ENCODE results near the gene CLEC7A.

Gene CLEC7A

DNA sequence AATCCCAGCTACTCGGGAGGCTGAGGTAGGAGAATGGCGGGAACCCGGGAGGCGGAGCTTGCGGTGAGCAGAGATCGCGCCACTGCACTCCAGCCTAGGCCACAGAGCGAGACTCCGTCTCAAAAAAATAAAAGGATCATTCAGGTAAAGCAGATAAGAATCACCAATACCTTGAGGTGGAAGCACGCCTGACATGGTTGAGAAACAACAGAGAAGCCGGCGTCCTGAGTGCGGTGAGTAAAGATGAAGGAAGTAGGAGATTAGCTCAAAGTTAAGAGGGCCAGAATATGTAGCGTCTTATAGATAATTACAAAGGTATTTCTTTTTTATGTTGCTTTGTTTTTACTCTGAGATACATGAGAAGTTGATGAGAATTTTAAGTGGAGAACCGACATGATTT lies 14.7 kb downstream of the CLEC7A start:
- Histone ChIP-seq H3K36me3 (ENCODE audit: control insufficient read depth, insufficient read depth, low read length) (no peaks in the 10 kb centered on the region), H3K4me3 (replicated peaks; ENCODE audit: low read depth, low read length) (no peak overlapping the region), H3K27me3 (replicated peaks; ENCODE audit: control insufficient read depth, insufficient read depth, low read length) (no peaks in the 10 kb centered on the region; the same call in 1 of the 2 replicates)
- no peak for DNase-seq (ENCODE audit: extremely low read depth, insufficient read length)
- TF ChIP-seq, protein P1, sequence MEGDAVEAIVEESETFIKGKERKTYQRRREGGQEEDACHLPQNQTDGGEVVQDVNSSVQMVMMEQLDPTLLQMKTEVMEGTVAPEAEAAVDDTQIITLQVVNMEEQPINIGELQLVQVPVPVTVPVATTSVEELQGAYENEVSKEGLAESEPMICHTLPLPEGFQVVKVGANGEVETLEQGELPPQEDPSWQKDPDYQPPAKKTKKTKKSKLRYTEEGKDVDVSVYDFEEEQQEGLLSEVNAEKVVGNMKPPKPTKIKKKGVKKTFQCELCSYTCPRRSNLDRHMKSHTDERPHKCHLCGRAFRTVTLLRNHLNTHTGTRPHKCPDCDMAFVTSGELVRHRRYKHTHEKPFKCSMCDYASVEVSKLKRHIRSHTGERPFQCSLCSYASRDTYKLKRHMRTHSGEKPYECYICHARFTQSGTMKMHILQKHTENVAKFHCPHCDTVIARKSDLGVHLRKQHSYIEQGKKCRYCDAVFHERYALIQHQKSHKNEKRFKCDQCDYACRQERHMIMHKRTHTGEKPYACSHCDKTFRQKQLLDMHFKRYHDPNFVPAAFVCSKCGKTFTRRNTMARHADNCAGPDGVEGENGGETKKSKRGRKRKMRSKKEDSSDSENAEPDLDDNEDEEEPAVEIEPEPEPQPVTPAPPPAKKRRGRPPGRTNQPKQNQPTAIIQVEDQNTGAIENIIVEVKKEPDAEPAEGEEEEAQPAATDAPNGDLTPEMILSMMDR (IDR thresholded peaks at IDR 0.05; ENCODE audit: insufficient read depth, low read length, poor library complexity, severe bottlenecking), result no peak

DNA sequence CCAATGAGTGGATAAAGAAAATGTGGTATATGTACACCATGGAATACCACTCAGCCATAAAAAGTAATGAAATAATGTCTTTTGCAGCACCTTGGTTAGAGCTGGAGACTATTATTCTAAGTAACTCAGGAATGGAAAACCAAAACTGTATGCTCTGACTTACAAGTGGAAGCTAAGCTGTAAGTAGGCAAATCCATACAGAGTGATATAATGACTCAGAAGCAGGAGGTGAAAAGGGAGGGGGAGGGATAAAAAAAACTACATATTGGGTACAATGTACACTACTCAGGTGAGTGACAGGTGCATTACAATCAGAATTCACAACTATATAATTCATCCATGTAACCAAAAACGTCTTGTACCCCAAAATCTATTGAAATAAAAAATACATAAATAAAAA lies 16.1 kb downstream of the CLEC7A start:
- Histone ChIP-seq H3K36me3 (ENCODE audit: control insufficient read depth, insufficient read depth, low read length) (no peaks in the 10 kb centered on the region), H3K4me3 (replicated peaks; ENCODE audit: low read depth, low read length) (no peak overlapping the region), H3K27me3 (replicated peaks; ENCODE audit: control insufficient read depth, insufficient read depth, low read length) (no peaks in the 10 kb centered on the region; the same call in 1 of the 2 replicates)
- TF ChIP-seq, protein P1 (IDR thresholded peaks at IDR 0.05; ENCODE audit: insufficient read depth, low read length, poor library complexity, severe bottlenecking), result no peak
- DNase-seq (ENCODE audit: extremely low read depth, insufficient read length), result no peak

- no peak overlapping the region for H3K4me3 ChIP-seq (replicated peaks; ENCODE audit: low read depth, low read length)
- TF ChIP-seq, protein P1 (IDR thresholded peaks at IDR 0.05; ENCODE audit: insufficient read depth, low read length, poor library complexity, severe bottlenecking), result no peak
- no peak for DNase-seq (ENCODE audit: extremely low read depth, insufficient read length)
- H3K36me3 ChIP-seq (ENCODE audit: control insufficient read depth, insufficient read depth, low read length), result no peaks in the 10 kb centered on the region
- H3K27me3 ChIP-seq (replicated peaks; ENCODE audit: control insufficient read depth, insufficient read depth, low read length), result no peaks in the 10 kb centered on the region
Measured at GRCh38 chr12:10113075-10113474, 16.9 kb downstream of the CLEC7A start.

GRCh38 chr12:10111451-10111850 lies 18.5 kb downstream of the CLEC7A start:
- DNase-seq (ENCODE audit: extremely low read depth, insufficient read length), result no peak
- Histone ChIP-seq H3K27me3 (replicated peaks; ENCODE audit: control insufficient read depth, insufficient read depth, low read length) (no peaks in the 10 kb centered on the region), H3K36me3 (ENCODE audit: control insufficient read depth, insufficient read depth, low read length) (no peaks in the 10 kb centered on the region), H3K4me3 (replicated peaks; ENCODE audit: low read depth, low read length) (no peak overlapping the region)
- TF ChIP-seq, protein P1 (IDR thresholded peaks at IDR 0.05; ENCODE audit: insufficient read depth, low read length, poor library complexity, severe bottlenecking), result no peak

GRCh38 chr12:10110256-10110844 lies 19.6 kb downstream of the CLEC7A start:
- no peaks in the 10 kb centered on the region for H3K36me3 ChIP-seq (ENCODE audit: control insufficient read depth, insufficient read depth, low read length)
- DNase-seq (ENCODE audit: extremely low read depth, insufficient read length), result no peak

More at GRCh38 chr12:10110256-10110844, 19.6 kb downstream of the CLEC7A start:
- TF ChIP-seq, protein P1 (IDR thresholded peaks at IDR 0.05; ENCODE audit: insufficient read depth, low read length, poor library complexity, severe bottlenecking), result no peak
- no peaks in the 10 kb centered on the region for H3K27me3 ChIP-seq (replicated peaks; ENCODE audit: control insufficient read depth, insufficient read depth, low read length)
- H3K4me3 ChIP-seq (replicated peaks; ENCODE audit: low read depth, low read length), result no peak overlapping the region

Data from GM06990 (cell line).